ENCODE results near the gene CERS6. TPM values are rescaled to one million over a fixed set of nuclear protein-coding genes. Genes with fewer than 3 reads are reported as not detected.

CERS6 gene
- total RNA-seq, 3 donors from 2014 or later = 36.4 to 46.4 (median 44.8) TPM

- no peaks in the 10 kb centered on the region for H3K27me3 ChIP-seq
- H3K27ac ChIP-seq = no peak overlapping the region
- intact Hi-C loops (cut with DNase I; ENCODE audit: low total_unique reads) = no loop called here
- no peaks in the 10 kb centered on the region for H3K9me3 ChIP-seq
- H3K4me1 ChIP-seq = no peaks in the 10 kb centered on the region
- TF ChIP-seq POLR2A (IDR thresholded peaks at IDR 0.05) (no peak), POLR2AphosphoS5 (IDR thresholded peaks at IDR 0.05) (no peak)
- TF ChIP-seq, protein P1, sequence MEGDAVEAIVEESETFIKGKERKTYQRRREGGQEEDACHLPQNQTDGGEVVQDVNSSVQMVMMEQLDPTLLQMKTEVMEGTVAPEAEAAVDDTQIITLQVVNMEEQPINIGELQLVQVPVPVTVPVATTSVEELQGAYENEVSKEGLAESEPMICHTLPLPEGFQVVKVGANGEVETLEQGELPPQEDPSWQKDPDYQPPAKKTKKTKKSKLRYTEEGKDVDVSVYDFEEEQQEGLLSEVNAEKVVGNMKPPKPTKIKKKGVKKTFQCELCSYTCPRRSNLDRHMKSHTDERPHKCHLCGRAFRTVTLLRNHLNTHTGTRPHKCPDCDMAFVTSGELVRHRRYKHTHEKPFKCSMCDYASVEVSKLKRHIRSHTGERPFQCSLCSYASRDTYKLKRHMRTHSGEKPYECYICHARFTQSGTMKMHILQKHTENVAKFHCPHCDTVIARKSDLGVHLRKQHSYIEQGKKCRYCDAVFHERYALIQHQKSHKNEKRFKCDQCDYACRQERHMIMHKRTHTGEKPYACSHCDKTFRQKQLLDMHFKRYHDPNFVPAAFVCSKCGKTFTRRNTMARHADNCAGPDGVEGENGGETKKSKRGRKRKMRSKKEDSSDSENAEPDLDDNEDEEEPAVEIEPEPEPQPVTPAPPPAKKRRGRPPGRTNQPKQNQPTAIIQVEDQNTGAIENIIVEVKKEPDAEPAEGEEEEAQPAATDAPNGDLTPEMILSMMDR (IDR thresholded peaks at IDR 0.05) = no peak
- no peaks in the 10 kb centered on the region for H3K36me3 ChIP-seq
- no peak for DNase-seq (ENCODE audit: low spot score in 2 of 2)
- no peak overlapping the region for H3K4me3 ChIP-seq
Measured at GRCh38 chr2:168565512-168565911, 109.4 kb downstream of the CERS6 start.

GRCh38 chr2:168566974-168567665 is 111.0 kb downstream of the CERS6 start:
- H3K27me3 ChIP-seq = no peaks in the 10 kb centered on the region
- no peak overlapping the region for H3K27ac ChIP-seq
- intact Hi-C loops (cut with DNase I; ENCODE audit: low total_unique reads) = no loop called here
- TF ChIP-seq, protein P1 (IDR thresholded peaks at IDR 0.05) = no peak
- TF ChIP-seq POLR2AphosphoS5 (IDR thresholded peaks at IDR 0.05) (no peak), POLR2A (IDR thresholded peaks at IDR 0.05) (no peak)
- no peaks in the 10 kb centered on the region for H3K4me1 ChIP-seq
- H3K36me3 ChIP-seq = no peaks in the 10 kb centered on the region
- no peak overlapping the region for H3K4me3 ChIP-seq
- no peak for DNase-seq (ENCODE audit: low spot score in 2 of 2)
- H3K9me3 ChIP-seq = no peaks in the 10 kb centered on the region

DNA sequence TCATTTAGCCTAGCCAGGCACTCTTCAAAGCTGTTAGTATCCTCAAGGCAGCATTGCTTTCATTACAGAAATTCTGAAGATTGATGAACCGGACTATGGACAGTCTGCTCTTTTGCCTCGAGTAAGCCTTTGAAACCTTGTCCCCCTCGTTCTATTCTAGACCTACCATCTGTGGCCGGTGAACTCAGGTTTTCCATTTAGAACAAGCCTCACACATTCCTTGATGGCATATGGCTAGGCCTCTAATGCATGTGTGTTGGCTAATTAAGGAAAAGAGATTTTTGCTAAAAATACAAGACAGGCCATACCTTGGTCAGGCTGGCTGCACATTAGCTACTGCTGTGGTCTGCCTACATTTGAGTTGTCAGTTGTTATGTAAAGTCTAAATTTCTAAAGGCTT is 111.8 kb downstream of the CERS6 start:
- H3K36me3 ChIP-seq = no peaks in the 10 kb centered on the region
- H3K4me3 ChIP-seq = no peak overlapping the region
- H3K27me3 ChIP-seq = no peaks in the 10 kb centered on the region
- no peak overlapping the region for H3K27ac ChIP-seq
- TF ChIP-seq POLR2AphosphoS5 (IDR thresholded peaks at IDR 0.05) = no peak
- TF ChIP-seq, protein P1 (IDR thresholded peaks at IDR 0.05) = no peak
- no peak for TF ChIP-seq POLR2A (IDR thresholded peaks at IDR 0.05)
- intact Hi-C loops (cut with DNase I; ENCODE audit: low total_unique reads) = no loop called here
- H3K4me1 ChIP-seq = no peaks in the 10 kb centered on the region
- DNase-seq (ENCODE audit: low spot score in 2 of 2) = no peak
- H3K9me3 ChIP-seq = no peaks in the 10 kb centered on the region

GRCh38 chr2:168568476-168569267 is 112.6 kb downstream of the CERS6 start:
- intact Hi-C loops (cut with DNase I; ENCODE audit: low total_unique reads) = no loop called here
- DNase-seq (ENCODE audit: low spot score in 2 of 2) = no peak
- no peaks in the 10 kb centered on the region for H3K27me3 ChIP-seq
- no peak overlapping the region for H3K4me3 ChIP-seq
- no peak overlapping the region for H3K27ac ChIP-seq
- H3K4me1 ChIP-seq = no peaks in the 10 kb centered on the region
- no peak for TF ChIP-seq POLR2AphosphoS5 (IDR thresholded peaks at IDR 0.05)
- TF ChIP-seq, protein P1 (IDR thresholded peaks at IDR 0.05) = no peak
- TF ChIP-seq POLR2A (IDR thresholded peaks at IDR 0.05) = no peak
- H3K36me3 ChIP-seq = no peaks in the 10 kb centered on the region
- no peaks in the 10 kb centered on the region for H3K9me3 ChIP-seq

GRCh38 chr2:168571061-168571460 is 115.0 kb downstream of the CERS6 start:
- DNase-seq (ENCODE audit: low spot score in 2 of 2) = no peak
- H3K27ac ChIP-seq = no peak overlapping the region
- intact Hi-C loops (cut with DNase I; ENCODE audit: low total_unique reads) = no loop called here
- H3K27me3 ChIP-seq = no peaks in the 10 kb centered on the region
- no peak overlapping the region for H3K4me3 ChIP-seq
- no peak for TF ChIP-seq POLR2AphosphoS5 (IDR thresholded peaks at IDR 0.05)
- TF ChIP-seq POLR2A (IDR thresholded peaks at IDR 0.05) = no peak
- TF ChIP-seq, protein P1 (IDR thresholded peaks at IDR 0.05) = no peak
- no peaks in the 10 kb centered on the region for H3K9me3 ChIP-seq
- H3K4me1 ChIP-seq = no peaks in the 10 kb centered on the region
- H3K36me3 ChIP-seq = no peaks in the 10 kb centered on the region

Data from breast epithelium (tissue), 4 donors.